Measurements from ENCODE around the gene CEACAM5.
A peak's percentile ranks its signal among the peaks of the same experiment; 100 is the strongest.

Gene CEACAM5

GRCh38 chr19:41694831-41695635 is 13.4 kb upstream of the CEACAM5 start:
- no peak for TF ChIP-seq CTCF (IDR thresholded peaks at IDR 0.05; ENCODE audit: control insufficient read depth, extremely low read depth, insufficient read depth)
- H3K4me3 ChIP-seq (ENCODE audit: low read depth, low read length): no peak overlapping the region
- no peak for DNase-seq (ENCODE audit: low read depth)

- no peak overlapping the region for H3K4me3 ChIP-seq (ENCODE audit: low read depth, low read length)
- no peak for TF ChIP-seq CTCF (IDR thresholded peaks at IDR 0.05; ENCODE audit: control insufficient read depth, extremely low read depth, insufficient read depth)
- DNase-seq (ENCODE audit: low read depth): no peak
Measured at GRCh38 chr19:41695745-41696144, 12.7 kb upstream of the CEACAM5 start.

- no peak overlapping the region for H3K4me3 ChIP-seq (ENCODE audit: low read depth, low read length)
- DNase-seq (ENCODE audit: low read depth): no peak
Measured at GRCh38 chr19:41696402-41697197, 11.8 kb upstream of the CEACAM5 start.

GRCh38 chr19:41697198-41697855 is 11.1 kb upstream of the CEACAM5 start:
- H3K4me3 ChIP-seq (ENCODE audit: low read depth, low read length): no peak overlapping the region
- no peak for TF ChIP-seq CTCF (IDR thresholded peaks at IDR 0.05; ENCODE audit: control insufficient read depth, extremely low read depth, insufficient read depth)
- no peak for DNase-seq (ENCODE audit: low read depth)

More at GRCh38 chr19:41696402-41697197, 11.8 kb upstream of the CEACAM5 start:
- TF ChIP-seq CTCF (IDR thresholded peaks at IDR 0.05; ENCODE audit: control insufficient read depth, extremely low read depth, insufficient read depth): no peak

- DNase-seq (ENCODE audit: low read depth): peak; percentile 53
- TF ChIP-seq CTCF (IDR thresholded peaks at IDR 0.05; ENCODE audit: control insufficient read depth, extremely low read depth, insufficient read depth): no peak
- H3K4me3 ChIP-seq (ENCODE audit: low read depth, low read length): no peak overlapping the region
Measured at GRCh38 chr19:41698746-41699230, 9.6 kb upstream of the CEACAM5 start.

- TF ChIP-seq CTCF (IDR thresholded peaks at IDR 0.05; ENCODE audit: control insufficient read depth, extremely low read depth, insufficient read depth): no peak
Measured at GRCh38 chr19:41699231-41699967, 9.0 kb upstream of the CEACAM5 start.

More at GRCh38 chr19:41699231-41699967, 9.0 kb upstream of the CEACAM5 start:
- H3K4me3 ChIP-seq (ENCODE audit: low read depth, low read length): no peak overlapping the region
- no peak for DNase-seq (ENCODE audit: low read depth)

Data from LNCaP clone FGC (cell line).